Measurements from ENCODE around the gene POLR2H. TPM values are rescaled to one million over a fixed set of nuclear protein-coding genes. Genes with fewer than 3 reads are reported as not detected.
A peak's percentile ranks its signal among the peaks of the same experiment; 100 is the strongest.

POLR2H gene
- total RNA-seq, 4 donors from 2014 or later = 90.8 to 307 (median 239) TPM

- DNase-seq = no peak
- no peak overlapping the region for H3K27ac ChIP-seq
- H3K4me1 ChIP-seq = peaks cover 0 to 9% (median 2%) of the 10 kb centered on the region in 4 donors
- H3K36me3 ChIP-seq = no peaks in the 10 kb centered on the region
- TF ChIP-seq POLR2A (IDR thresholded peaks at IDR 0.05) = no peak
- TF ChIP-seq, protein P1, sequence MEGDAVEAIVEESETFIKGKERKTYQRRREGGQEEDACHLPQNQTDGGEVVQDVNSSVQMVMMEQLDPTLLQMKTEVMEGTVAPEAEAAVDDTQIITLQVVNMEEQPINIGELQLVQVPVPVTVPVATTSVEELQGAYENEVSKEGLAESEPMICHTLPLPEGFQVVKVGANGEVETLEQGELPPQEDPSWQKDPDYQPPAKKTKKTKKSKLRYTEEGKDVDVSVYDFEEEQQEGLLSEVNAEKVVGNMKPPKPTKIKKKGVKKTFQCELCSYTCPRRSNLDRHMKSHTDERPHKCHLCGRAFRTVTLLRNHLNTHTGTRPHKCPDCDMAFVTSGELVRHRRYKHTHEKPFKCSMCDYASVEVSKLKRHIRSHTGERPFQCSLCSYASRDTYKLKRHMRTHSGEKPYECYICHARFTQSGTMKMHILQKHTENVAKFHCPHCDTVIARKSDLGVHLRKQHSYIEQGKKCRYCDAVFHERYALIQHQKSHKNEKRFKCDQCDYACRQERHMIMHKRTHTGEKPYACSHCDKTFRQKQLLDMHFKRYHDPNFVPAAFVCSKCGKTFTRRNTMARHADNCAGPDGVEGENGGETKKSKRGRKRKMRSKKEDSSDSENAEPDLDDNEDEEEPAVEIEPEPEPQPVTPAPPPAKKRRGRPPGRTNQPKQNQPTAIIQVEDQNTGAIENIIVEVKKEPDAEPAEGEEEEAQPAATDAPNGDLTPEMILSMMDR (IDR thresholded peaks at IDR 0.05) = no peak
- no peaks in the 10 kb centered on the region for H3K9me3 ChIP-seq
- H3K27me3 ChIP-seq = peaks cover 0 to 6% of the 10 kb centered on the region in 2 donors
- no peak overlapping the region for H3K4me3 ChIP-seq
Measured at GRCh38 chr3:184375747-184376461, 14.4 kb downstream of the POLR2H start.

- Histone ChIP-seq H3K27ac (no peak overlapping the region), H3K36me3 (no peaks in the 10 kb centered on the region), H3K4me1 (peaks cover 0 to 12% (median 10%) of the 10 kb centered on the region in 4 donors), H3K9me3 (no peaks in the 10 kb centered on the region), H3K4me3 (no peak overlapping the region), H3K27me3 (peaks cover 0 to 15% of the 10 kb centered on the region in 2 donors)
- no peak for TF ChIP-seq POLR2A (IDR thresholded peaks at IDR 0.05)
- TF ChIP-seq, protein P1 (IDR thresholded peaks at IDR 0.05) = no peak
- no peak for DNase-seq
Measured at GRCh38 chr3:184377374-184377773, 15.9 kb downstream of the POLR2H start.

DNA sequence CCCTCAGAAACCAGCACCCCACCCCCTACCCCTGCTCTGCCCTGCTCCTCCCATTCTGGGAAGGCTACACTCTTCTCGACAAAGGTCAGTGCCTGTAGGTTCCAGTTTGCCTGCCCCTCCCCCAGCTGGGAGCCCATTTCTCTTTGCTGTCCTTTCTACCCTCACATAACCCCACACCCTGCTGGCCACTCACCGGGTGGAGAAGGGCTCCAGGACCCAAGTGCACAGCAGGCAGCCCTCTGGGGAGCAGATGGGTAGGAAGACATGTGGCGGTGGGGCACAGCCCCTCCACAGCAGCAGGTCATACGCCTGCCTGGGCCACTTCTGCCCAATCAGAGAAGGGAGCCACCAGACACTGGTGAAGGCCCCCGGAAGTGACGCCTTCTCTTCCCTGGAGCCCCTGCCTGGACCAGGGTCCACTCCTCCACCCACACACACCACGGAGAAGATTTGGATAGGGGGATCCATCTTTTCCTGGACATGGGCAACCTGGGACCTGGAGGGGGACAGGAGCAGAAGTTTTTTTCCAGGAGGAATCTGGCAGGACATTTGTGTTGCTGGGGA, 16.5 kb downstream of the POLR2H start, which contains the start of gene THPO:
Gene THPO (minus strand): TSS at position 326 of the 564 bp plus-strand sequence. CDS start 1,948 bp downstream, outside the sequence.
- no peaks in the 10 kb centered on the region for H3K9me3 ChIP-seq
- DNase-seq = peak in 1 of 3 donors; percentile 49
- TF ChIP-seq, protein P1 (IDR thresholded peaks at IDR 0.05) = no peak
- TF ChIP-seq POLR2A (IDR thresholded peaks at IDR 0.05) = no peak
- H3K4me1 ChIP-seq = peaks cover 0 to 12% (median 10%) of the 10 kb centered on the region in 4 donors
- H3K4me3 ChIP-seq = no peak within 1 kb of the TSS
- peaks cover 0 to 15% of the 10 kb centered on the region in 2 donors for H3K27me3 ChIP-seq
- H3K27ac ChIP-seq = peak within 1 kb of the TSS; percentile 38 to 82 (median 58)
- no peaks in the 10 kb centered on the region for H3K36me3 ChIP-seq

DNA sequence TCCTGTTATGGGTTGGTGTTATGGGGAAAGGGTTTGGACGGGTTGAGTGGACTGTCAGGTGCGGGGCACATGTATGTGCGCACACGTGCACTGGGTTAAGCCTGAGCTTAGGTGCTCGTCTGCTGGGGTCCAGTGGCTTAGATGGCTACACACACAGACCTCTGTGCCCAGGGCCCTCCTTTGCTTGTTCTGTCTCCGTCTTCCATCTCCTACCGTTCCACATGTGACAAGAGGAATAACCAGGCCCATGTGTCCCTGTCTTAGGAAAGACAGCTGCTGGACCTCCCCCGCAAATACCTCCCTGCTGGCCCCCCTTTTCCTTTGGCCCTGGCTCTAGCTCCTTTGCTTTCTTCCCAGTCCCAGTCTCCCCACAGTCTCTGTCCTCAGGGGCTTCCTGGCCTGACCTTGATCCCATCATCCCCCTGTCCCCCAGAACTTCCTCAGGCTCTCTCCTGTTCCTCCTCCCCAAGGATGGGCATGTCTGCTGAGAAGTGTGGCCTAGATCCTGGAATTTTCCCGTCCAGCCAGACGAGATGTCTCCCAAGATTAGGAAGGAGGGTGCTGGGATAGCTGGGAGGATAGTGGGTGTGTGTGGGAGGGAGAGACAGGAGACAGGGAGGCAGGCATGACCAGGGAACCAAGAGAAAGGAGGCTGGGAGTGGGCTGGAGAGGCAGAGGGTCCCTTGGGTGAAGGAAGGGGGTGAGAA, 17.3 kb downstream of the POLR2H start:
- Histone ChIP-seq H3K27ac (peak overlapping the region; percentile 38 to 82 (median 58)), H3K4me3 (peak overlapping the region in 1 of 4 donors; percentile 55), H3K36me3 (no peaks in the 10 kb centered on the region), H3K27me3 (peaks cover 0 to 15% of the 10 kb centered on the region in 2 donors), H3K9me3 (no peaks in the 10 kb centered on the region), H3K4me1 (peaks cover 0 to 12% (median 10%) of the 10 kb centered on the region in 4 donors)
- TF ChIP-seq, protein P1 (IDR thresholded peaks at IDR 0.05) = no peak
- no peak for TF ChIP-seq POLR2A (IDR thresholded peaks at IDR 0.05)
- peak in 1 of 3 donors; percentile 46 for DNase-seq

DNA sequence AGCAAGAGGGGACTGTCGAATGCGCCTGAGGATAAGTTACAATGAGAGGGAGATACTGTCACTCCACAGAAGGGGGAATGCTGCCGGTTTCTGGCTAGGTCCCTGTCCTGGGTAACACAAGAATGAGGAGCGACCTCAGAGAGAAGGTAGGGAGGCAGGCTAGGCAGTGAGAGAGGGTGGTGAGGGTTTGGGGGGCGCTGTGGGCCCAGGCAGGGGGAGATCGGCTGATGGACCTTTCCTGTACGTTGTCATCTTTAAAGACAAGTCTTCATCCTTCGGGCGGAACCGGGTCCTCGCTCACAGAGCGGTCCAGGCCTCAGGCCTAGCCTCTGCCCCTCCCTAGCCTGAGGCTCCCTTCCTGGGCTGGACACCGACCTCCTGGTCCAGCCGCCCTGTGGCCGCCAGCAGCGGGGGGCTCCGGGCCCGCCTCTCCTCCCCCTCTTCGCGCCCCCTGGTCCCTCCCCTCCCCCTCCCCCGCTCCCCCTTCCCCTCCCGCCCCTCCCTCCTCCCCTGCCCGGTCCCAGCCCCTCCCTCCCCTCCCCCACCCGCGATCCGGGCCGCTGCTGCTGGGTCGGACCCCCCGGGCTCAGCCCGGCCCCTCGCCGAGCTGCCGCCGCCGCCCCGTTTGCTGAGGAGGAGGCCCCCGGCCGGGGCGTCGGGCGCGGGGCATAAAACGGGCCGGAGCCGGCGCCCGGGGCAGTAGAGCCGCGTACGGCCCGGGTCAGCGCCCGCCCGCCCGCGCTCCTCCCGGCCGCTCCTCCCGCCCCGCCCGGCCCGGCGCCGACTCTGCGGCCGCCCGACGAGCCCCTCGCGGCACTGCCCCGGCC, 18.1 kb downstream of the POLR2H start, which contains the start of gene CHRD:
Gene CHRD (plus strand): TSS at position 697 of the 827 bp plus-strand sequence. CDS start 265 bp downstream, outside the sequence.
- Histone ChIP-seq H3K4me3 (peak within 1 kb of the TSS; percentile 33 to 67 (median 56)), H3K27me3 (peaks cover 0 to 15% of the 10 kb centered on the region in 2 donors), H3K9me3 (no peaks in the 10 kb centered on the region), H3K4me1 (peaks cover 0 to 12% (median 10%) of the 10 kb centered on the region in 4 donors), H3K36me3 (no peaks in the 10 kb centered on the region), H3K27ac (peak within 1 kb of the TSS; percentile 38 to 82 (median 58))
- no peak for TF ChIP-seq POLR2A (IDR thresholded peaks at IDR 0.05)
- TF ChIP-seq, protein P1 (IDR thresholded peaks at IDR 0.05) = no peak
- no peak for DNase-seq
